Vagina (tissue), 2 donors: ENCODE measurements around the gene ABCB8. TPM values are rescaled to one million over a fixed set of nuclear protein-coding genes. Genes with fewer than 3 reads are reported as not detected.

Experiments
- DNase-seq, 2 donors: peaks; one replicate each; pipeline ENCODE4 v3.0.0-alpha.2; 2017; ENCODE audit errors: extremely low spot score in 2 of 2
- H3K27ac ChIP-seq: fragments of 200-600 bp; sonication (generic); one replicate; pipeline ENCODE4 v1.5.1; 2019
- H3K27me3 ChIP-seq: fragments of 200-600 bp; sonication (generic); one replicate; pipeline ENCODE4 v1.5.1; 2019
- H3K36me3 ChIP-seq, 2 donors: fragments of 200-600 bp; sonication (generic); one replicate each; pipeline ENCODE4 v1.5.1; 2017 to 2019
- H3K4me1 ChIP-seq: fragments of 200-600 bp; sonication (generic); one replicate; pipeline ENCODE4 v1.5.1; 2019
- H3K4me3 ChIP-seq, 2 donors: fragments of 200-600 bp; sonication (generic); 1 replicate in 1 of 2; 2 replicates in 1 of 2; pipeline ENCODE4 v1.5.1; 2016 to 2019
- H3K9me3 ChIP-seq: fragments of 200-600 bp; sonication (generic); one replicate; pipeline ENCODE4 v1.5.1; 2019
- POLR2A ChIP-seq, 2 donors: fragments of 450-650 bp; IDR thresholded peaks; one replicate each; pipeline ENCODE4 v1.6.1; 2017; ENCODE audit warnings: antibody characterized with exemption in 2 of 2, mild to moderate bottlenecking in 2 of 2, moderate library complexity in 2 of 2
- POLR2AphosphoS5 ChIP-seq, 2 donors: sonication (generic); formaldehyde crosslinking; IDR thresholded peaks; one replicate each; pipeline ENCODE4 v1.9.0; 2017; ENCODE audit warnings: antibody characterized with exemption in 2 of 2, mild to moderate bottlenecking in 2 of 2, low read depth in 1 of 2; ENCODE audit not compliant: insufficient read depth in 1 of 2
- intact Hi-C: fragments of 100-400 bp; cut with DNase I; formaldehyde crosslinking; loops from one replicate; pipeline ENCODE4 v1.15.1; 2023
- total RNA-seq: library from RNA; depleted of rRNA; stranded (reverse); fragments of >200 nt; gene quantifications from one replicate; pipeline ENCODE4 v1.2.3, GENCODE V29; 2016
- TF ChIP-seq, protein P1 (sequence below), 3 experiments: fragments of 450-650 bp in 2 of 3; fragments of 200-600 bp in 1 of 3; sonication (generic) in 1 of 3; IDR thresholded peaks; one replicate each; pipeline ENCODE4 v1.5.1; 2017 to 2019; ENCODE audit warnings: antibody characterized with exemption in 3 of 3, mild to moderate bottlenecking in 2 of 3, moderate library complexity in 2 of 3

The ABCB8 gene
- total RNA-seq, 1 donor from 2014 or later: 38.3 TPM

DNA sequence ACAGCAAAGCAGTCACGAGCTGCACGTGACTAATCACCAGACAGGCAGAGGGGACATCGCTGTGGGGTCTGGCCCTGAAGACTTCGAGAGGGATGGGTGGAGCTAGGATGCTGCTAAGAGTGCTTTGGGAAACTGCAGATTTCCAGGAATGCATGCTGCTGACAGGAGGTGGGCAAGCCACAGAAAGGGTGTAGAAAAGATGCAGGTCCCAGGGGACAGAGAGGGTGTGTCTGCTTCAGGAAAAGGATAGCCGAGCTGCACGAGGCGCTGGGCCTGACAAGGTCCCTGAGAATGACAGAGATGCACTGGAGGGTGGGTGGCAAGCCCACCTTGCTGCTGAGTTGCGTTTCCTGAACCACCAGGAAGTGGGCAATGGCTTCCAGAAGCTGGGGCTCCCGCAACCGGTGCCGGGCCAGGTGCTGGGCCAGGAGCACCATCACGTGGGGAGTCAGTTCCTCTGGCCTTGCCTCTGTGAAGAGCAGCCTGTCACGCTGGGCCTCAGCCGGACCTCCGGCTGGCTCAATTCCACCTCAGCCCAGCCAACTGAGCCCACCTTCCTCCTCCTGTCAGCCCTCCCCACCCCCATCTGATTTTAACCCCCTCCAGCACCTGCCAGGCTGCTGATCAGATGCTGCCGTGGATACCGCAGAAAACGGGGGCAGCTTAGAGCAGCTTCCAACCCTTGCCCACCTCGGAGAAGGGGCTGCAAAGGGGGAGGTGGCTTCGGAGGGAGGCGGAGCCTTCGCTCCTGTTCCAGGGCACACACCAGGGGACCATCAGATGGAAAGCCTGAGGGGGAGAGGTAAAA, 50.2 kb downstream of the ABCB8 start:
- Histone ChIP-seq H3K27ac (peak overlapping the region; percentile 14), H3K36me3 (peaks cover 0 to 32% of the 10 kb centered on the region in 2 donors), H3K27me3 (no peaks in the 10 kb centered on the region), H3K4me3 (no peak overlapping the region), H3K4me1 (peaks cover 49% of the 10 kb centered on the region), H3K9me3 (no peaks in the 10 kb centered on the region)
- TF ChIP-seq, protein P1, sequence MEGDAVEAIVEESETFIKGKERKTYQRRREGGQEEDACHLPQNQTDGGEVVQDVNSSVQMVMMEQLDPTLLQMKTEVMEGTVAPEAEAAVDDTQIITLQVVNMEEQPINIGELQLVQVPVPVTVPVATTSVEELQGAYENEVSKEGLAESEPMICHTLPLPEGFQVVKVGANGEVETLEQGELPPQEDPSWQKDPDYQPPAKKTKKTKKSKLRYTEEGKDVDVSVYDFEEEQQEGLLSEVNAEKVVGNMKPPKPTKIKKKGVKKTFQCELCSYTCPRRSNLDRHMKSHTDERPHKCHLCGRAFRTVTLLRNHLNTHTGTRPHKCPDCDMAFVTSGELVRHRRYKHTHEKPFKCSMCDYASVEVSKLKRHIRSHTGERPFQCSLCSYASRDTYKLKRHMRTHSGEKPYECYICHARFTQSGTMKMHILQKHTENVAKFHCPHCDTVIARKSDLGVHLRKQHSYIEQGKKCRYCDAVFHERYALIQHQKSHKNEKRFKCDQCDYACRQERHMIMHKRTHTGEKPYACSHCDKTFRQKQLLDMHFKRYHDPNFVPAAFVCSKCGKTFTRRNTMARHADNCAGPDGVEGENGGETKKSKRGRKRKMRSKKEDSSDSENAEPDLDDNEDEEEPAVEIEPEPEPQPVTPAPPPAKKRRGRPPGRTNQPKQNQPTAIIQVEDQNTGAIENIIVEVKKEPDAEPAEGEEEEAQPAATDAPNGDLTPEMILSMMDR (IDR thresholded peaks at IDR 0.05): no peak
- no peak for TF ChIP-seq POLR2AphosphoS5 (IDR thresholded peaks at IDR 0.05; ENCODE audit: insufficient read depth in 1 of 2, low read depth in 1 of 2)
- no peak for TF ChIP-seq POLR2A (IDR thresholded peaks at IDR 0.05)
- intact Hi-C loops: no loop called here
- no peak for DNase-seq

DNA sequence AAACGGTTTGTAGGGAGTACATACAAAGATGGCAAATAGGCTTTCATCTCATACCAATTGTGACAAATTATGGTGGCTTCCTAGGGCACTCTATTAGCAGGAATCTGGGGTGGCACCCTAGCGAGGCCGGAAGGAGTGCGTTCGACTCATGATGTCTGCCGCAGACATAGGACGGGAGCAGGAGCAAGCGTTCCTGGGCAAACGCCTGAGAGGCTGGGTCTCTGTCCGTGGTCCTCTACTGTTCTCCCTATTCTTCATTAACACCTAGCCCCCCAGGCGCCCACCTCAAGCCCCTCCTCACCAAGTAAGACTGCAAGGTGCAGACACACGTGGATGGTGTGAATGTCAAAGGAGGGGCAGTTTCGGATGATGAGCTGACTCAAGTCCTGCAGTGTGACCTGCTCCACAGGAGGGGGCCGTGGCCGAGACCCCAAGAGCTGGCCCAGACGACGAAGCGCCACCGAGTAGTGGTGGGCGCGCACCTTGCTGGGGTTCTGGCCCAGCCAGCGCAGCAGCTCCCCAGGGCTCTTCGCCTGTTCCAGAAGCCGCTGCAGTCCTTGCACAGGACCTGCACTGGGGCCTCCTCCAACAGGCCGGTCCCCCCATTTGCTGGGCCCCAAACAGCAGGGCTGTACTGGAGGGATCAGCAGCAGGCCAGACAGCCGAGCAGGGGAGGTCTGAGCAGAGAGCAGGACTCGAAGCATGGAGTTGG, 51.1 kb downstream of the ABCB8 start:
- Histone ChIP-seq H3K27me3 (no peaks in the 10 kb centered on the region), H3K36me3 (peaks cover 0 to 23% of the 10 kb centered on the region in 2 donors), H3K27ac (peak overlapping the region; percentile 97), H3K4me1 (peaks cover 53% of the 10 kb centered on the region), H3K4me3 (peak overlapping the region; percentile 77 to 82), H3K9me3 (no peaks in the 10 kb centered on the region)
- TF ChIP-seq, protein P1 (IDR thresholded peaks at IDR 0.05): no peak
- intact Hi-C loops: no loop called here
- DNase-seq: no peak

DNA sequence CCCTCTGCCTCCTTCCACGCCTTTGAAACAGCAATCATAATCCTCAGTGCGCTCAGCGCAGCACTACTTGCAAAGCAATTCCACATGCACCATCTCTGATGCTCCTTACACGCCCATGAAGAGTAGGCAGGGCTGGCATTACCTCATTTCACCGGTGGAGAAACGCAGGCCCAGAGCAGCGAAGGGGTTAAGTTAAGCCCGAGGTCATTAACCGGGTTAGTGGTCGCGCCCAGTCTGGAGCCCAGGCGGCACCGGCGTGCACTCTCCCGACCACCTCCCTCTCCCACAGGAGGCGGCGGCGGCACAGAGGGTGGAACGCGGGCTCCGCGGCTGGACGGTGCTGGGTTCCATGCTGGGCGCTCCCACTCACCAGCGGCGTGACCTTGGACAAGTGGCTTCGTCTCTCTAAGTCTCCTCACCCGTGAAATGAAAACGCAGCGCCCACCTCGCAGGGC, 51.8 kb downstream of the ABCB8 start:
- Histone ChIP-seq H3K4me3 (peak overlapping the region; percentile 77 to 82), H3K27me3 (no peaks in the 10 kb centered on the region), H3K4me1 (peaks cover 55% of the 10 kb centered on the region), H3K36me3 (peaks cover 0 to 17% of the 10 kb centered on the region in 2 donors), H3K27ac (peak overlapping the region; percentile 97), H3K9me3 (no peaks in the 10 kb centered on the region)
- DNase-seq: no peak
- intact Hi-C loops: no loop called here
- TF ChIP-seq POLR2AphosphoS5 (IDR thresholded peaks at IDR 0.05; ENCODE audit: insufficient read depth in 1 of 2, low read depth in 1 of 2) (no peak), POLR2A (IDR thresholded peaks at IDR 0.05) (no peak)
- TF ChIP-seq, protein P1 (IDR thresholded peaks at IDR 0.05): no peak

DNA sequence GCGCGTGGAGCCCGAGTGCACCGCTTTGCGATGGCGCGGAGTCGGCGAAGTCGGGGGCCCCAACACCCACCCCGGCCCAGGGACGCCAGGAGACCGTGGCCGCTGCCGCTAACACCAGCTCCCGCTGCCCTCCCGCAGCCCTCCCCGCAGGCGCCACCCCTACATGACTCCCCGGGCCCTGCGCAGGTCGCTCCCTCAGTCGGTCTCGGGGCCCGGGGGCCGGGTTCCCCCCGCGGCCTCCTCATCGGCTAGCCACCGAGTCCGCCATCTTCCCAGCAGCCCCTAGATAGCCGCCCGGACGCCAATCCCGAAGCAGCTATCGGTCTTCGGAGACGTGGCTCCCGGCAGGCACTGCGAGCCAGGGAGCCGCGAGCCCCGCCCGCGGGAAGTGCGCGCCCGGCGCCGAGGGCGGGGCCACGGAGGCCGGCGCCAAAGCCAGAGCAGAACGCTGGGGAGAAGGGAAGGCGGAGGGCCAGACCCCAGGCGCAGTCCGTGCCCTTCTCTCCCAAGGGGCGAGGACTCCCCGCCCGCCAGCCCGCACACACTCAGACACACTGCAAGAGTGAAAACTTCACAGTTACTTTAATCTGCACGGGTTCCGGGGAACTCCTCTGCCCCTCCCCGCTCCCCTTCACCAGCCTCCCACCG, 52.4 kb downstream of the ABCB8 start, which contains the start of gene FASTK:
FASTK (minus strand) TSS at position 288 of the 648 bp plus-strand sequence; CDS start at position 245, 43 bp downstream.
- intact Hi-C loops: no loop called here

More for the DNA sequence above, 52.4 kb downstream of the ABCB8 start, which contains the start of gene FASTK:
- Histone ChIP-seq H3K27ac (peak within 1 kb of the TSS; percentile 97), H3K9me3 (no peaks in the 10 kb centered on the region), H3K4me1 (peaks cover 61% of the 10 kb centered on the region), H3K27me3 (no peaks in the 10 kb centered on the region), H3K4me3 (peak within 1 kb of the TSS; percentile 77 to 82), H3K36me3 (peaks cover 0 to 11% of the 10 kb centered on the region in 2 donors)
- TF ChIP-seq POLR2AphosphoS5 (IDR thresholded peaks at IDR 0.05; ENCODE audit: insufficient read depth in 1 of 2, low read depth in 1 of 2): peak; percentile 79 to 87
- TF ChIP-seq, protein P1 (IDR thresholded peaks at IDR 0.05): no peak
- TF ChIP-seq POLR2A (IDR thresholded peaks at IDR 0.05): peak in 1 of 2 donors; percentile 73
- no peak for DNase-seq
